ENCODE results near the gene ACER2. TPM values are rescaled to one million over a fixed set of nuclear protein-coding genes. Genes with fewer than 3 reads are reported as not detected.
"Not testable (repeated sequence)": the region's sequence is repeated elsewhere in the genome, so short reads cannot be mapped to it uniquely, and the experiment has no call there.

Gene ACER2
- total RNA-seq, 1 donor from 2014 or later: 30.5 TPM

GRCh38 chr9:19432473-19432872, 23.7 kb downstream of the ACER2 start:
- Mint-ChIP-seq H3K4me3 (ENCODE audit: unreplicated experiment) (no peak overlapping the region), H3K36me3 (ENCODE audit: unreplicated experiment) (peaks cover 13% of the 10 kb centered on the region), H3K9me3 (ENCODE audit: unreplicated experiment) (peaks cover 11% of the 10 kb centered on the region), H3K27me3 (ENCODE audit: unreplicated experiment) (peaks cover 7% of the 10 kb centered on the region), H3K27ac (ENCODE audit: unreplicated experiment) (peak overlapping the region; percentile 90), H3K4me1 (ENCODE audit: low read depth, unreplicated experiment) (peaks cover 11% of the 10 kb centered on the region)
- TF ChIP-seq CTCF (IDR thresholded peaks at IDR 0.05; ENCODE audit: partially characterized antibody, unreplicated experiment): no peak
- no peak for DNase-seq

GRCh38 chr9:19433729-19434128, 24.9 kb downstream of the ACER2 start:
- Mint-ChIP-seq H3K4me1 (ENCODE audit: low read depth, unreplicated experiment) (peaks cover 11% of the 10 kb centered on the region), H3K9me3 (ENCODE audit: unreplicated experiment) (peaks cover 11% of the 10 kb centered on the region), H3K36me3 (ENCODE audit: unreplicated experiment) (peaks cover 13% of the 10 kb centered on the region)
- not testable (repeated sequence) for H3K27ac Mint-ChIP-seq (ENCODE audit: unreplicated experiment); H3K4me3 Mint-ChIP-seq (ENCODE audit: unreplicated experiment); H3K27me3 Mint-ChIP-seq (ENCODE audit: unreplicated experiment)
- peak; percentile 24 for DNase-seq

GRCh38 chr9:19440376-19440775, 31.6 kb downstream of the ACER2 start:
- peaks cover 3% of the 10 kb centered on the region for H3K27me3 Mint-ChIP-seq (ENCODE audit: unreplicated experiment)
- TF ChIP-seq CTCF (IDR thresholded peaks at IDR 0.05; ENCODE audit: partially characterized antibody, unreplicated experiment): no peak
- no peaks in the 10 kb centered on the region for H3K9me3 Mint-ChIP-seq (ENCODE audit: unreplicated experiment)
- peaks cover 3% of the 10 kb centered on the region for H3K4me1 Mint-ChIP-seq (ENCODE audit: low read depth, unreplicated experiment)
- H3K36me3 Mint-ChIP-seq (ENCODE audit: unreplicated experiment): peaks cover 11% of the 10 kb centered on the region
- no peak overlapping the region for H3K27ac Mint-ChIP-seq (ENCODE audit: unreplicated experiment)
- no peak overlapping the region for H3K4me3 Mint-ChIP-seq (ENCODE audit: unreplicated experiment)
- DNase-seq: no peak

GRCh38 chr9:19440823-19441580, 32.2 kb downstream of the ACER2 start:
- DNase-seq: no peak
- H3K27me3 Mint-ChIP-seq (ENCODE audit: unreplicated experiment): peaks cover 3% of the 10 kb centered on the region
- no peak for TF ChIP-seq CTCF (IDR thresholded peaks at IDR 0.05; ENCODE audit: partially characterized antibody, unreplicated experiment)
- H3K9me3 Mint-ChIP-seq (ENCODE audit: unreplicated experiment): no peaks in the 10 kb centered on the region
- H3K36me3 Mint-ChIP-seq (ENCODE audit: unreplicated experiment): peaks cover 11% of the 10 kb centered on the region
- H3K27ac Mint-ChIP-seq (ENCODE audit: unreplicated experiment): no peak overlapping the region
- H3K4me1 Mint-ChIP-seq (ENCODE audit: low read depth, unreplicated experiment): peaks cover 6% of the 10 kb centered on the region
- no peak overlapping the region for H3K4me3 Mint-ChIP-seq (ENCODE audit: unreplicated experiment)

- no peak overlapping the region for H3K27ac Mint-ChIP-seq (ENCODE audit: unreplicated experiment)
- no peak for DNase-seq
- H3K27me3 Mint-ChIP-seq (ENCODE audit: unreplicated experiment): peaks cover 3% of the 10 kb centered on the region
- peaks cover 6% of the 10 kb centered on the region for H3K4me1 Mint-ChIP-seq (ENCODE audit: low read depth, unreplicated experiment)
- no peaks in the 10 kb centered on the region for H3K9me3 Mint-ChIP-seq (ENCODE audit: unreplicated experiment)
- no peak for TF ChIP-seq CTCF (IDR thresholded peaks at IDR 0.05; ENCODE audit: partially characterized antibody, unreplicated experiment)
- no peak overlapping the region for H3K4me3 Mint-ChIP-seq (ENCODE audit: unreplicated experiment)
- peaks cover 11% of the 10 kb centered on the region for H3K36me3 Mint-ChIP-seq (ENCODE audit: unreplicated experiment)
Measured at GRCh38 chr9:19441730-19442129, 32.9 kb downstream of the ACER2 start.

Data from glutamatergic neuron (in vitro differentiated cells).